Spleen (tissue), 7 donors: ENCODE results near the gene GPRC5D.

Source experiments
- POLR2A ChIP-seq, 3 donors: fragments of 450-650 bp; IDR thresholded peaks; one replicate each; pipeline ENCODE4 v1.5.1; 2017; ENCODE audit warnings: antibody characterized with exemption in 3 of 3, mild to moderate bottlenecking in 1 of 3
- POLR2AphosphoS5 ChIP-seq, 3 donors: sonication (generic); formaldehyde crosslinking; IDR thresholded peaks; one replicate each; pipeline ENCODE4 v1.5.1; 2017; ENCODE audit warnings: antibody characterized with exemption in 3 of 3
- TF ChIP-seq, protein P1 (sequence below), 11 experiments: fragments of 200-600 bp in 7 of 11; fragments of 450-650 bp in 4 of 11; sonication (generic) in 4 of 11; IDR thresholded peaks in 8 of 11; conservative IDR thresholded peaks in 3 of 11; 1 replicate in 7 of 11; 2 replicates in 4 of 11; pipeline versions ENCODE4 v1.4.0 to v1.8.0; 2016 to 2021; ENCODE audit warnings: antibody characterized with exemption in 11 of 11, inconsistent platforms in 4 of 11, mild to moderate bottlenecking in 1 of 11
- donor health status: DM: no; HTN: no; CAD: no; lungs with moderate emphysema.
- donor health status: DM: no; HTN: no; CAD: no.
- donor health status: DM: no; HTN: no; CAD: no.

DNA sequence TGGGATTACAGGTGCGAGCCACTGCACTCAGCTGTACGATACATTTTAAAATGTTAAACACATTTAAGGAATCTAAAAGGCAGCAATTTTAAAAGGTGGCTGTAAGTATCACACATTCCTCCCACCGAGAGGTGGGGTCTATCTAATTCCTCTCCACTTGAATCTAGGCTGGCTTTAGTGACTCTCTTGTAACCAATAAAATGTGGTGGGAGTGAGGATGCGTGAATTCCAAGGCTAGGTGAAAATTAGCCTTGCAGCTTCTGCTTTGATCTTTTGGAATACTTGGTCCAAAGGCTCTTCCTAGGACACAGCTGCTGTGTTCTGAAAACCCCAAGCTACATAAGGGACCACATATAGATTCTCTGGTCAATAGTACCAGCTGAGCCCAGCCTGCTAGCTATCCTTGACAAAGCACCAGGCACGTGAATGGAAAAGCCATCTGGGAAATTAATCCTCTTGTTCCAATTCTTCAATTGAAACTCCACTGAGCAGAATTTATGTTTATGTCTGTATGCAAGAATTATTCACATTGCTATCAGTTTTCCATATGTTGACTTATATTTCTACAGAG is 8.8 kb upstream of the GPRC5D start:
- TF ChIP-seq, protein P1, sequence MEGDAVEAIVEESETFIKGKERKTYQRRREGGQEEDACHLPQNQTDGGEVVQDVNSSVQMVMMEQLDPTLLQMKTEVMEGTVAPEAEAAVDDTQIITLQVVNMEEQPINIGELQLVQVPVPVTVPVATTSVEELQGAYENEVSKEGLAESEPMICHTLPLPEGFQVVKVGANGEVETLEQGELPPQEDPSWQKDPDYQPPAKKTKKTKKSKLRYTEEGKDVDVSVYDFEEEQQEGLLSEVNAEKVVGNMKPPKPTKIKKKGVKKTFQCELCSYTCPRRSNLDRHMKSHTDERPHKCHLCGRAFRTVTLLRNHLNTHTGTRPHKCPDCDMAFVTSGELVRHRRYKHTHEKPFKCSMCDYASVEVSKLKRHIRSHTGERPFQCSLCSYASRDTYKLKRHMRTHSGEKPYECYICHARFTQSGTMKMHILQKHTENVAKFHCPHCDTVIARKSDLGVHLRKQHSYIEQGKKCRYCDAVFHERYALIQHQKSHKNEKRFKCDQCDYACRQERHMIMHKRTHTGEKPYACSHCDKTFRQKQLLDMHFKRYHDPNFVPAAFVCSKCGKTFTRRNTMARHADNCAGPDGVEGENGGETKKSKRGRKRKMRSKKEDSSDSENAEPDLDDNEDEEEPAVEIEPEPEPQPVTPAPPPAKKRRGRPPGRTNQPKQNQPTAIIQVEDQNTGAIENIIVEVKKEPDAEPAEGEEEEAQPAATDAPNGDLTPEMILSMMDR (IDR thresholded peaks at IDR 0.05 in 8 of 11, conservative IDR thresholded peaks at IDR 0.05 in 3 of 11) = no peak
- TF ChIP-seq POLR2A (IDR thresholded peaks at IDR 0.05) (no peak), POLR2AphosphoS5 (IDR thresholded peaks at IDR 0.05) (no peak)
